Endothelial cell of umbilical vein (primary cell): ENCODE data around the gene CELF2. TPM values are rescaled to one million over a fixed set of nuclear protein-coding genes. Genes with fewer than 3 reads are reported as not detected.

Source experiments
- BruUV-seq: library from RNA; stranded (reverse); fragments of 400-500 nt; replicated peaks from 2 replicates; lab custom pipeline; 2021; lab: Mats Ljungman, UMichigan
- CTCF ChIA-PET: fragments of 300-600, 350-600 bp; sonication (Branson Sonifier 250); formaldehyde crosslinking; loops from one replicate; lab custom pipeline; 2021; ENCODE audit warnings: antibody characterized with exemption, inconsistent platforms; lab: Charles Lee
- POLR2A ChIA-PET: fragments of 300-600, 350-600 bp; sonication (Branson Sonifier 250); formaldehyde crosslinking; loops from one replicate; lab custom pipeline; 2021; ENCODE audit warnings: antibody characterized with exemption, inconsistent platforms; lab: Charles Lee
- DNase-seq: peaks from one replicate; pipeline ENCODE4 v3.0.0-alpha.2; 2011; ENCODE audit warnings: low read depth, low spot score
- FAIRE-seq: peaks from 2 replicates; lab custom pipeline; 2011; peaks lifted over from hg19 to GRCh38; lab: Jason Lieb, UNC
- H2AFZ ChIP-seq: 2 replicates; pipeline ENCODE4 v1.6.0; 2012; ENCODE audit warnings: low read depth, low read length, control low read depth, inconsistent platforms
- H3K27ac ChIP-seq: 2 replicates; pipeline ENCODE4 v1.5.1; 2011; ENCODE audit warnings: low read depth, mild to moderate bottlenecking, control low read depth, low read length, moderate library complexity; ENCODE audit not compliant: insufficient read depth
- H3K27me3 ChIP-seq, 2 experiments: 2 replicates each; pipeline versions ENCODE4 v1.6.0 to v1.6.1; 2011; ENCODE audit warnings: low read length in 2 of 2, mixed read lengths in 1 of 2; ENCODE audit not compliant: control insufficient read depth in 2 of 2, insufficient read depth in 2 of 2
- H3K36me3 ChIP-seq, 2 experiments: 2 replicates in 1 of 2; 3 replicates in 1 of 2; pipeline ENCODE4 v1.5.1; 2011; ENCODE audit warnings: low read length in 2 of 2, mild to moderate bottlenecking in 1 of 2, moderate library complexity in 1 of 2; ENCODE audit not compliant: control insufficient read depth in 2 of 2, insufficient read depth in 2 of 2; ENCODE audit errors: extremely low read depth in 1 of 2
- H3K4me1 ChIP-seq: 3 replicates; pipeline ENCODE4 v1.5.1; 2011; ENCODE audit warnings: mild to moderate bottlenecking, low read length; ENCODE audit not compliant: control insufficient read depth, insufficient read depth; ENCODE audit errors: extremely low read depth
- H3K4me2 ChIP-seq: 2 replicates; pipeline ENCODE4 v1.6.1; 2011; ENCODE audit warnings: low read length, control low read depth, mixed read lengths; ENCODE audit not compliant: insufficient read depth
- H3K4me3 ChIP-seq, 3 experiments: fragments of 200-600 bp in 1 of 3; sonication (generic), shearing (Covaris generic) in 1 of 3; replicated peaks in 1 of 3; 2 replicates each; pipeline ENCODE4 v1.5.1; 2011 to 2016; ENCODE audit warnings: control low read depth in 3 of 3, low read length in 3 of 3, mild to moderate bottlenecking in 2 of 3, inconsistent platforms in 1 of 3, low read depth in 1 of 3, moderate library complexity in 1 of 3; ENCODE audit not compliant: insufficient read depth in 1 of 3
- H3K79me2 ChIP-seq: 2 replicates; pipeline ENCODE4 v1.6.0; 2012; ENCODE audit warnings: low read length, inconsistent platforms; ENCODE audit not compliant: control insufficient read depth, insufficient read depth
- H3K9ac ChIP-seq: replicated peaks from 2 replicates; pipeline ENCODE3; 2011; ENCODE audit warnings: low read length, control low read depth; ENCODE audit not compliant: insufficient read depth; ENCODE audit errors: extremely low read depth
- H3K9me1 ChIP-seq: replicated peaks from 3 replicates; pipeline ENCODE4 v1.6.0; 2011; ENCODE audit warnings: mild to moderate bottlenecking, low read length; ENCODE audit not compliant: control insufficient read depth, insufficient read depth; ENCODE audit errors: extremely low read depth
- H3K9me3 ChIP-seq: replicated peaks from 2 replicates; pipeline ENCODE4 v1.5.1; 2012; ENCODE audit warnings: low read length, inconsistent platforms; ENCODE audit not compliant: control insufficient read depth, insufficient read depth
- H4K20me1 ChIP-seq: replicated peaks from 2 replicates; pipeline ENCODE3; 2011; ENCODE audit warnings: mild to moderate bottlenecking, low read length; ENCODE audit not compliant: control insufficient read depth, insufficient read depth; ENCODE audit errors: extremely low read depth
- CTCF ChIP-seq, 2 donors: IDR thresholded peaks; 1 replicate in 1 of 2; 2 replicates in 1 of 2; pipeline ENCODE4 v1.5.1; 2011; ENCODE audit warnings: low read length in 2 of 2, mild to moderate bottlenecking in 2 of 2, moderate library complexity in 2 of 2, control low read depth in 1 of 2, inconsistent platforms in 1 of 2, low read depth in 1 of 2; ENCODE audit not compliant: insufficient read depth in 1 of 2; ENCODE audit errors: extremely low read depth in 1 of 2
- EZH2 ChIP-seq: IDR thresholded peaks from 2 replicates; pipeline ENCODE4 v1.6.1; 2012; ENCODE audit warnings: borderline replicate concordance, low read depth, mild to moderate bottlenecking, moderate library complexity, low read length, inconsistent platforms; ENCODE audit not compliant: severe bottlenecking
- FOS ChIP-seq: IDR thresholded peaks from 2 replicates; pipeline ENCODE4 v1.6.1; 2011; ENCODE audit warnings: mild to moderate bottlenecking, low read length, moderate library complexity, borderline replicate concordance; ENCODE audit not compliant: insufficient read depth
- GATA2 ChIP-seq: IDR thresholded peaks from 2 replicates; pipeline ENCODE4 v1.7.0; 2011; ENCODE audit warnings: low read depth, mild to moderate bottlenecking, moderate library complexity, mixed read lengths, low read length; ENCODE audit not compliant: insufficient read length, insufficient read depth
- JUN ChIP-seq: IDR thresholded peaks from 2 replicates; pipeline ENCODE4 v1.6.1; 2011; ENCODE audit warnings: borderline replicate concordance, low read depth; ENCODE audit not compliant: insufficient read length, insufficient read depth
- MAX ChIP-seq: IDR thresholded peaks from 2 replicates; pipeline ENCODE4 v1.6.1; 2011; ENCODE audit not compliant: insufficient read depth, insufficient read length
- MYC ChIP-seq: IDR thresholded peaks from one replicate; pipeline ENCODE4 v1.6.1; 2011; ENCODE audit warnings: mild to moderate bottlenecking, low read depth, low read length
- POLR2A ChIP-seq: IDR thresholded peaks from 2 replicates; pipeline ENCODE4 v1.6.1; 2012; ENCODE audit warnings: low read depth, mild to moderate bottlenecking, control low read depth, low read length
- POLR2AphosphoS5 ChIP-seq: IDR thresholded peaks from 2 replicates; pipeline ENCODE4 v1.6.1; 2012; ENCODE audit warnings: low read depth, mild to moderate bottlenecking, control low read depth, low read length, moderate library complexity; ENCODE audit not compliant: insufficient read depth
- dilution Hi-C: fragments of 300-500 bp; cut with MboI; formaldehyde crosslinking; loops from one replicate; pipeline ENCODE4 v1.15.0; 2019; ENCODE audit warnings: low sequenced_read_pairs; ENCODE audit not compliant: extremely low pct_ligation_motif_present
- intact Hi-C: fragments of 100-400 bp; cut with micrococcal nuclease; formaldehyde crosslinking; loops from one replicate; pipeline ENCODE4 v1.10.0; 2022
- polyA plus RNA-seq, 4 experiments: library from polyadenylated mRNA; depleted of rRNA in 3 of 4; stranded (reverse) in 3 of 4; unstranded in 1 of 4; fragments of >200 nt; gene quantifications; 2 replicates each; pipeline versions ENCODE4 v1.2.1 to v1.2.3, GENCODE V29; 2011 to 2012; ENCODE audit warnings: missing spikeins in 1 of 4
- total RNA-seq: library from RNA; stranded (reverse); gene quantifications from 2 replicates; pipeline ENCODE4 v1.2.3, GENCODE V29; 2021

The CELF2 gene
- total and polyA plus RNA-seq, 2 donors (not counting 3 experiments of a cell fraction or from before 2014, with no cell fraction given) = 21.6 to 42.6 TPM

DNA sequence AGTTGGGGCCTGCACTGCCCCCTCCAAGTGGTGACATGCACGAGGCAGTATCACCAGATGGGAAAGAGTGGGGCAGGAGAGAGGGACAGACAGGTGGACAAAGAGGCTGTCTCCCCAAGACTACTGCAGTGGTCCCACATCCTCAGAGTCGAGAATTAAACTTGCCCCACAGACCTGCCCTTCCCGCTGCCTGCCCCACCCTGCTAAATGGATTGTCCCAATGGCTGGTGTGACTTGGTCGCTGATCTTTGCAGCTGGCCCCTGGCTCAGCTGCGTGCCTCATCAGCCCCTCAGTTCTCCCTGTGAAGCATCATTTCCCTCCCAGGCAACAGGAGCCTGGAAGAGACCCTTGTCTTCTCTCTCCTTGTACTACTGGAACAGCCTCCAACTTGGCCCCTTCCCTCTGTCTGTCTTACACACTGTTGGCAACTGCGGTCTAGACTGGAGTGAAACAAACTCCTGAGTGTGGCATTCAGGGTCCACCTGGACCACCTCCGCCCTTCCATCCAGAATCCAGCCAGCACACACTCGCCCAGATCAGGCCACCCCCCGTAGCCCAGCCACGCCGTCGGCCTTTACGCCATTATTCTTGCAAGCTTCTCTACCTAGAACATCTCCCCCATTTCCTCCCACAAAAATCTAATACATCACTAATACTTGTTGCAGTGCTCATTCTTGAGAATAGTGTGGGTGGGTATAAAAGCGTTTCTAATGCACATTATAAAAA is 275.1 kb downstream of the CELF2 start:
- H2AFZ ChIP-seq = no peak overlapping the region
- dilution Hi-C loops = no loop called here
- no peaks in the 10 kb centered on the region for H3K4me1 ChIP-seq
- H3K9me1 ChIP-seq = no peaks in the 10 kb centered on the region
- no peaks in the 10 kb centered on the region for H3K79me2 ChIP-seq
- FAIRE-seq = no peak
- intact Hi-C loops = no loop called here
- no TSS peak for BruUV-seq
- no peak for DNase-seq
- POLR2A ChIA-PET = no interaction called here
- peaks cover 0 to 5% of the 10 kb centered on the region in 2 experiments for H3K36me3 ChIP-seq
- H4K20me1 ChIP-seq = no peaks in the 10 kb centered on the region
- no peaks in the 10 kb centered on the region for H3K27me3 ChIP-seq
- no peaks in the 10 kb centered on the region for H3K9me3 ChIP-seq
- H3K4me2 ChIP-seq = no peak overlapping the region
- H3K4me3 ChIP-seq = no peak overlapping the region
- no peak overlapping the region for H3K9ac ChIP-seq
- CTCF ChIA-PET = no interaction called here
- H3K27ac ChIP-seq = no peak overlapping the region
- TF ChIP-seq JUN (no peak), EZH2 (no peak), POLR2AphosphoS5 (no peak), FOS (no peak), POLR2A (no peak), MYC (no peak), MAX (no peak), GATA2 (no peak), CTCF (IDR thresholded peaks at IDR 0.05; ENCODE audit: extremely low read depth in 1 of 2, insufficient read depth in 1 of 2, low read depth in 1 of 2, low read length in 2 of 2) (no peak)
